Measurements from ENCODE around the gene CCDC24.

Gene CCDC24

GRCh38 chr1:44029260-44029910, 38.0 kb downstream of the CCDC24 start:
- DNase-seq: no peak

- peak; percentile 80 for DNase-seq
Observed at GRCh38 chr1:44029911-44030604, 38.7 kb downstream of the CCDC24 start.

GRCh38 chr1:44030605-44031251, 39.3 kb downstream of the CCDC24 start:
- DNase-seq: no peak

- peak; percentile 34 for DNase-seq
Observed at GRCh38 chr1:44031252-44032169, 40.1 kb downstream of the CCDC24 start, which contains the start of gene SLC6A9. Gene SLC6A9 (minus strand): TSS chr1:44031462. CDS start chr1:44024277, 7,185 bp downstream.

- no peak for DNase-seq
Observed at GRCh38 chr1:44032170-44032790, 40.9 kb downstream of the CCDC24 start.

GRCh38 chr1:44033041-44033575, 41.7 kb downstream of the CCDC24 start:
- no peak for DNase-seq

- DNase-seq: no peak
Observed at GRCh38 chr1:44033756-44034155, 42.4 kb downstream of the CCDC24 start.

- DNase-seq: no peak
Observed at GRCh38 chr1:44034423-44034822, 43.0 kb downstream of the CCDC24 start.

GRCh38 chr1:44034976-44035716, 43.7 kb downstream of the CCDC24 start:
- DNase-seq: no peak

- no peak for DNase-seq
Observed at GRCh38 chr1:44035726-44036408, 44.5 kb downstream of the CCDC24 start.

GRCh38 chr1:44036409-44037139, 45.2 kb downstream of the CCDC24 start:
- peak; percentile 76 for DNase-seq

GRCh38 chr1:44037154-44037553, 45.8 kb downstream of the CCDC24 start:
- peak; percentile 87 for DNase-seq

- no peak for DNase-seq
Observed at GRCh38 chr1:44038876-44039657, 47.7 kb downstream of the CCDC24 start.

- no peak for DNase-seq
Observed at GRCh38 chr1:44040418-44040817, 49.0 kb downstream of the CCDC24 start.

GRCh38 chr1:44040846-44041245, 49.4 kb downstream of the CCDC24 start:
- DNase-seq: no peak

GRCh38 chr1:44043176-44044070, 52.0 kb downstream of the CCDC24 start:
- DNase-seq: no peak

GRCh38 chr1:44044071-44044801, 52.8 kb downstream of the CCDC24 start:
- no peak for DNase-seq
